Nephron (organoid): Measurements from ENCODE around the gene ABHD13.

Source experiments
- H3K27ac Mint-ChIP-seq, 3 experiments: 2 replicates each; pipeline ENCODE4 v1.8.0; 2020; ENCODE audit warnings: mixed read lengths in 3 of 3, mild to moderate bottlenecking in 2 of 3, moderate library complexity in 1 of 3
- H3K27me3 Mint-ChIP-seq: 2 replicates; pipeline ENCODE4 v1.8.0; 2021; ENCODE audit warnings: low read depth, mild to moderate bottlenecking, moderate library complexity, mixed read lengths
- H3K36me3 Mint-ChIP-seq: 2 replicates; pipeline ENCODE4 v1.8.0; 2020; ENCODE audit warnings: low read depth, mixed read lengths
- H3K4me1 Mint-ChIP-seq: 2 replicates; pipeline ENCODE4 v1.8.0; 2020; ENCODE audit warnings: mixed read lengths
- H3K4me3 Mint-ChIP-seq, 3 experiments: 2 replicates each; pipeline ENCODE4 v1.8.0; 2020; ENCODE audit warnings: mild to moderate bottlenecking in 3 of 3, mixed read lengths in 3 of 3, moderate library complexity in 2 of 3
- H3K9me3 Mint-ChIP-seq: 2 replicates; pipeline ENCODE4 v1.8.0; 2020; ENCODE audit warnings: mixed read lengths
- TF ChIP-seq, protein P1 (sequence below), 3 experiments: fragments of 200-600 bp; sonication (generic); IDR thresholded peaks; one replicate each; pipeline ENCODE4 v1.5.0; 2021; ENCODE audit warnings: antibody characterized with exemption in 3 of 3; ENCODE audit not compliant: unreplicated experiment in 3 of 3

ABHD13 gene

DNA sequence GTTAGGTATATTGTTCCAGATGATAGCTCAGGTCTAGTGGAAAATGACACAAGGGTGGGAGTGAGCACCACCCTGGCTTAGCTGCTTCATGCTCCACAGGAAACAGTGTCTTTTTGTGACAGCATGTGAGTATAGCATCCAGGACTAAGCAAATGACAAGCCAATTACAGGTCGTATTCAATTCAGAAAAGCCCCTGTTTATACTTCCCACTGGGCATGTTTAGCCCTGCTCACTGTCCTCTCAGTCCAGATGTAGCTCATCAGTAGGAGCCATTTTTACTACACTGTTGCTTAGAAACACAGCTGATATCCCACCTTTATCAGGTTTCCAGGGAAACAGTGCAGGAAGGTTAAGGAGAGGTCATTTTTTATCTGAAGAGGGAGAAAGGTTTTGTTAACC is 8.0 kb downstream of the ABHD13 start:
- TF ChIP-seq, protein P1, sequence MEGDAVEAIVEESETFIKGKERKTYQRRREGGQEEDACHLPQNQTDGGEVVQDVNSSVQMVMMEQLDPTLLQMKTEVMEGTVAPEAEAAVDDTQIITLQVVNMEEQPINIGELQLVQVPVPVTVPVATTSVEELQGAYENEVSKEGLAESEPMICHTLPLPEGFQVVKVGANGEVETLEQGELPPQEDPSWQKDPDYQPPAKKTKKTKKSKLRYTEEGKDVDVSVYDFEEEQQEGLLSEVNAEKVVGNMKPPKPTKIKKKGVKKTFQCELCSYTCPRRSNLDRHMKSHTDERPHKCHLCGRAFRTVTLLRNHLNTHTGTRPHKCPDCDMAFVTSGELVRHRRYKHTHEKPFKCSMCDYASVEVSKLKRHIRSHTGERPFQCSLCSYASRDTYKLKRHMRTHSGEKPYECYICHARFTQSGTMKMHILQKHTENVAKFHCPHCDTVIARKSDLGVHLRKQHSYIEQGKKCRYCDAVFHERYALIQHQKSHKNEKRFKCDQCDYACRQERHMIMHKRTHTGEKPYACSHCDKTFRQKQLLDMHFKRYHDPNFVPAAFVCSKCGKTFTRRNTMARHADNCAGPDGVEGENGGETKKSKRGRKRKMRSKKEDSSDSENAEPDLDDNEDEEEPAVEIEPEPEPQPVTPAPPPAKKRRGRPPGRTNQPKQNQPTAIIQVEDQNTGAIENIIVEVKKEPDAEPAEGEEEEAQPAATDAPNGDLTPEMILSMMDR (IDR thresholded peaks at IDR 0.05; ENCODE audit: unreplicated experiment in 3 of 3) = no peak
- peaks cover under 1% of the 10 kb centered on the region for H3K4me1 Mint-ChIP-seq
- no peak overlapping the region for H3K27ac Mint-ChIP-seq
- H3K36me3 Mint-ChIP-seq = peaks cover 12% of the 10 kb centered on the region
- H3K9me3 Mint-ChIP-seq = no peaks in the 10 kb centered on the region
- no peaks in the 10 kb centered on the region for H3K27me3 Mint-ChIP-seq
- no peak overlapping the region for H3K4me3 Mint-ChIP-seq

DNA sequence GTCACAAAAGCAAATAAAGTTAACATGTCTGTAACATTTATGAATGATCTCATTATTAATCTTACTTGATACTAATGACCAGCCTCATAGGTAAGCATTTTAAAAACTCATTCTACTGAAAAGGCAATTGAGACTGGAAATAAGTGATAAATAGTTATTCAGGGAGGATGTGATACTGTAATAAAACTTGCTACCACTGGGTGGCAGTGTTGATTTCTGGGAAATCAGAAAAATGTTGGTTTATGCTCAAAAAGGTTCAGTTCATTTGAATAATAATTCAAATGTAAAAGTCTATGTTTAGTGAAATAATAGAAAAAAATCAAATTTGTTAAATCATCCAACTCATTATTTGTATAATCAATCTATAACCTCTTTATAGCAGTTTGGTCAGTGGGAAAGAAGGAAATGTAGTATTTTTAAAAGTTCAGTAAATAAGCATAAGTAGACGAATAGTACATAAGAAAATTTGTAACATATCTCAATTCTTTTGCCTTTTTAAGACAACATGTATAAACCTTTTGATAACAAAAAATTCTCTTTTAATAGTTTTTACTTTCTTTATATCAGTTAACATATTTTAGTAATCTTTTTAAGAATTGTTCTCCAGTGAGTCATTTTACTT is 9.6 kb downstream of the ABHD13 start:
- H3K4me1 Mint-ChIP-seq = no peaks in the 10 kb centered on the region
- peaks cover 12% of the 10 kb centered on the region for H3K36me3 Mint-ChIP-seq
- no peaks in the 10 kb centered on the region for H3K9me3 Mint-ChIP-seq
- H3K4me3 Mint-ChIP-seq = no peak overlapping the region
- TF ChIP-seq, protein P1 (IDR thresholded peaks at IDR 0.05; ENCODE audit: unreplicated experiment in 3 of 3) = peak; percentile 71 to 80 (median 79)
- H3K27ac Mint-ChIP-seq = no peak overlapping the region
- H3K27me3 Mint-ChIP-seq = no peaks in the 10 kb centered on the region

DNA sequence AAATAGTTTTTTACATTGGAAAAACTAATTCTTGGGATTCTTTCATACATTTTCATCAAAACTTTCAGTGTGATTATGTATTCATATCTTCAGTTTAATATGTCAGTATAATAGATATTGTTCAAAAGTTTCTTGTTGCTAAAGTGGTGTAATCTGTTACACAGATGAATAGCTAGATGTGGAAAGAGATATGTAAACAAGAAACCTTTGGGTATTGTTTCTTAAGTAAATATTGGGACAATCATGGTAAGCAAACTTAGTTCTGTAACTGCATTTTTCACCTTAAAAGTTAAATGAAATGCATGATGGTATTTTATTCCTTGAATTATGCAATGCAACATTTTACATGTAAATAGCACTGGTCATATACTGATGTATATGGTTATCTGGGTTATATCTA is 12.2 kb downstream of the ABHD13 start:
- Mint-ChIP-seq H3K4me1 (no peaks in the 10 kb centered on the region), H3K4me3 (no peak overlapping the region), H3K9me3 (no peaks in the 10 kb centered on the region), H3K36me3 (peaks cover 21% of the 10 kb centered on the region), H3K27me3 (no peaks in the 10 kb centered on the region), H3K27ac (no peak overlapping the region)
- TF ChIP-seq, protein P1 (IDR thresholded peaks at IDR 0.05; ENCODE audit: unreplicated experiment in 3 of 3) = no peak

DNA sequence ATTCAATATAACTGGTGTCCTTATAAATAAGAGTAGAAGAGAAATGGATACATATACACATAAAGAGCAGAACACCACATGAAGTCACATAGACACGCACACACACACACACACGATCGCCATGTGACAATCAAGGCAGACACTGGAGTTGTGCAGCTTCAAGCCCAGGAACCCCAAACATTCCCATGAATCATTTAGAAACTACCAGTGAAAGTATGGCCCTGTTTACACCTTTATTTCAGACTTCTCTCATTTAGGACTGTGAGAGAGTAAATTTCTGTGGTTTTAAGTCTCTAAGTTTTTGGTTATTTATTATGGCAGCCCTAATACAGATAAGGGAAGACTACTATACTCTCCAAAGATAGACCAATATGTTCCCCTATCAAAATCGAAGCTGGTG is 31.0 kb downstream of the ABHD13 start:
- no peak overlapping the region for H3K27ac Mint-ChIP-seq
- no peaks in the 10 kb centered on the region for H3K4me1 Mint-ChIP-seq
- H3K27me3 Mint-ChIP-seq = no peaks in the 10 kb centered on the region
- TF ChIP-seq, protein P1 (IDR thresholded peaks at IDR 0.05; ENCODE audit: unreplicated experiment in 3 of 3) = no peak
- peaks cover 43% of the 10 kb centered on the region for H3K9me3 Mint-ChIP-seq
- H3K36me3 Mint-ChIP-seq = peaks cover 24% of the 10 kb centered on the region
- H3K4me3 Mint-ChIP-seq = no peak overlapping the region

DNA sequence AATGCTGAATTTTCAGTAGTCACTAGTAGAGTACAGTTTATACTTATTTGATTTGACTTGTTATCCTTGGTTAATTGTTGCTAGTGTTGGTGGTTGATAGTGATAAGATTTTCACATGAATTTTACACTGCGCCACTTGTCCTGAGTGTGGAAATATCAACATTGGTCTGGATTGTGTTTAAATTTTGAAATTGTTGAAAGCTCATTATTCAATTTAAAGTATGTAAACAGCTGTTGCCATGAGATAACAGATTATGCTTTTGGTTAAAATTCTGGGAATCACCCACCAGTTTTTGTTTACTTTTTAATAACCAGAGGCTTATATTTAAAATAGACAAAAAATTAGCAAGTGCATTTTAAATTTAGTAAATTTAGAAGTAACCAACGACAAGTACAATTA is 39.1 kb downstream of the ABHD13 start:
- Mint-ChIP-seq H3K4me1 (no peaks in the 10 kb centered on the region), H3K27me3 (no peaks in the 10 kb centered on the region)

More for the DNA sequence above, 39.1 kb downstream of the ABHD13 start:
- Mint-ChIP-seq H3K36me3 (peaks cover 10% of the 10 kb centered on the region), H3K4me3 (no peak overlapping the region), H3K9me3 (peaks cover 9% of the 10 kb centered on the region), H3K27ac (no peak overlapping the region)
- TF ChIP-seq, protein P1 (IDR thresholded peaks at IDR 0.05; ENCODE audit: unreplicated experiment in 3 of 3) = no peak
